Activated CD8-positive, alpha-beta T cell treated with anti-CD3 and anti-CD28 coated beads, Interleukin-2, amount 10 ng/mL, durations not matched to agents 7 days and 5 days (primary cell): Measurements from ENCODE around the gene GAS7. TPM values are rescaled to one million over a fixed set of nuclear protein-coding genes. Genes with fewer than 3 reads are reported as not detected.
"Not testable (repeated sequence)": the region's sequence is repeated elsewhere in the genome, so short reads cannot be mapped to it uniquely, and the experiment has no call there.

Source experiments
- ATAC-seq: fragments of 150-1000 bp; cut with Tn5 transposase; one replicate; pipeline ENCODE4 v1.10.0; 2021; ENCODE audit warnings: moderate library complexity
- CTCF ChIA-PET: fragments of 350-600 bp; sonication (Branson Sonifier 250); formaldehyde crosslinking; loops from one replicate; lab custom pipeline; 2021; ENCODE audit warnings: antibody characterized with exemption; lab: Charles Lee
- POLR2A ChIA-PET: fragments of 350-600 bp; sonication (Branson Sonifier 250); formaldehyde crosslinking; loops from one replicate; lab custom pipeline; 2021; ENCODE audit warnings: antibody characterized with exemption; lab: Charles Lee
- DNase-seq: peaks from one replicate; pipeline ENCODE4 v3.0.0-alpha.2; 2020
- H3K27ac Mint-ChIP-seq: one replicate; pipeline ENCODE4 v1.8.0; 2021; ENCODE audit warnings: mild to moderate bottlenecking, mixed read lengths
- H3K27me3 Mint-ChIP-seq: one replicate; pipeline ENCODE4 v1.8.0; 2021; ENCODE audit warnings: low read depth, mixed read lengths
- H3K36me3 Mint-ChIP-seq: one replicate; pipeline ENCODE4 v1.8.0; 2021; ENCODE audit warnings: low read depth, mixed read lengths
- H3K4me1 Mint-ChIP-seq: one replicate; pipeline ENCODE4 v1.8.0; 2021; ENCODE audit warnings: low read depth, mixed read lengths
- H3K4me3 Mint-ChIP-seq: one replicate; pipeline ENCODE4 v1.8.0; 2021; ENCODE audit warnings: mild to moderate bottlenecking, mixed read lengths
- H3K9me3 Mint-ChIP-seq: one replicate; pipeline ENCODE4 v1.8.0; 2022; ENCODE audit warnings: mixed read lengths; ENCODE audit not compliant: insufficient read depth
- total RNA-seq, 2 experiments: library from RNA; stranded (reverse); gene quantifications; one replicate each; pipeline ENCODE4 v1.2.3, GENCODE V29; 2021

GAS7 gene
- total RNA-seq, 2 experiments from 2014 or later = 0.61 to 1.6 TPM

GRCh38 chr17:10060526-10060925, 137.9 kb downstream of the GAS7 start:
- Mint-ChIP-seq H3K27me3 (peaks cover 2% of the 10 kb centered on the region), H3K36me3 (no peaks in the 10 kb centered on the region), H3K4me3 (no peak overlapping the region), H3K9me3 (peaks cover 3% of the 10 kb centered on the region), H3K27ac (no peak overlapping the region), H3K4me1 (peaks cover 14% of the 10 kb centered on the region)
- DNase-seq = no peak
- ChIA-PET POLR2A (no interaction called here), CTCF (no interaction called here)
- ATAC-seq = no peak

- CTCF ChIA-PET = no interaction called here
- Mint-ChIP-seq H3K27me3 (peaks cover 2% of the 10 kb centered on the region), H3K9me3 (no peaks in the 10 kb centered on the region), H3K4me3 (no peak overlapping the region), H3K4me1 (peaks cover 14% of the 10 kb centered on the region), H3K36me3 (no peaks in the 10 kb centered on the region), H3K27ac (no peak overlapping the region)
- POLR2A ChIA-PET = no interaction called here
- no peak for ATAC-seq
- no peak for DNase-seq
These were observed 138.7 kb downstream of the GAS7 start for GRCh38 chr17:10059684-10060211.

DNA sequence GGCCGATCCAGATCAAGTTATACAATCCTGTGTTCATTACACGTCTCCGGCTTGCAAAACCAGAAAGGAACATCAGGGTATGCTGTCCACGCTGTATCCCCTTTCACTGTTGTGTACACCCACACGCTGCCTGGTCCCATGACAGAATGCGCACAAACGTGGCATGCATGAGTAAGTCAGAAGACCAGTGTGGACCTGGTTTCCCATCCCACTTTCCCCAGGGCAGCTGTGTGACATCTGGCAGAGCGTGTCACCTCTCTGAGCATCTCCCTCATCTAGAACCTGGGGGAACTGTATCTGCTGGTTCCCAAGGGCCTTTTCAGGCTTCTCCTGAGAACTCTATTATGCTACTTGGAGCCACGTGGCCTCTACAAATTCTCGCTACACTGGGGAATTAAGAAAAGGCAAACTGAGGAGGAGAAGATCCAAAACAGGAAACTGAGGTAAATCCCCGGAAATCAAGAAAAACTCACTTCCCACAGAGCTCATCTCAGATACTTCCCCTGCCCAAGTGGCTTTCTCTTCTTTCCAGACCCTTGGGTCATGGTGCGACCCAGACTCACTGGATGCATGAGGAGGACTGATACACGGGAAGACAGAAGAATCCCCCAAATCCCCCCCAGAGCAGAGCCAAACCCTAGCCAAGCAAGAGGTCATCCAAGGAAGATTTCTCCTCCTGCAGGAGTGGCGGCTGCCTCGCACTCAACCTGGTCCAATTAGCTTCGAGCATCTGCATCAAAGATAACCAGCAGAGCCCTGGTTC, 139.3 kb downstream of the GAS7 start:
- Mint-ChIP-seq H3K9me3 (no peaks in the 10 kb centered on the region), H3K27me3 (peaks cover 2% of the 10 kb centered on the region), H3K4me3 (no peak overlapping the region), H3K4me1 (peaks cover 14% of the 10 kb centered on the region), H3K27ac (no peak overlapping the region), H3K36me3 (no peaks in the 10 kb centered on the region)
- CTCF ChIA-PET = no interaction called here
- DNase-seq = no peak
- POLR2A ChIA-PET = no interaction called here
- ATAC-seq = no peak

GRCh38 chr17:10057466-10057865, 140.9 kb downstream of the GAS7 start:
- H3K4me1 Mint-ChIP-seq, ATAC-seq, POLR2A ChIA-PET, H3K27me3 Mint-ChIP-seq, H3K9me3 Mint-ChIP-seq, H3K27ac Mint-ChIP-seq, CTCF ChIA-PET, DNase-seq, H3K4me3 Mint-ChIP-seq, H3K36me3 Mint-ChIP-seq: not testable (repeated sequence)

DNA sequence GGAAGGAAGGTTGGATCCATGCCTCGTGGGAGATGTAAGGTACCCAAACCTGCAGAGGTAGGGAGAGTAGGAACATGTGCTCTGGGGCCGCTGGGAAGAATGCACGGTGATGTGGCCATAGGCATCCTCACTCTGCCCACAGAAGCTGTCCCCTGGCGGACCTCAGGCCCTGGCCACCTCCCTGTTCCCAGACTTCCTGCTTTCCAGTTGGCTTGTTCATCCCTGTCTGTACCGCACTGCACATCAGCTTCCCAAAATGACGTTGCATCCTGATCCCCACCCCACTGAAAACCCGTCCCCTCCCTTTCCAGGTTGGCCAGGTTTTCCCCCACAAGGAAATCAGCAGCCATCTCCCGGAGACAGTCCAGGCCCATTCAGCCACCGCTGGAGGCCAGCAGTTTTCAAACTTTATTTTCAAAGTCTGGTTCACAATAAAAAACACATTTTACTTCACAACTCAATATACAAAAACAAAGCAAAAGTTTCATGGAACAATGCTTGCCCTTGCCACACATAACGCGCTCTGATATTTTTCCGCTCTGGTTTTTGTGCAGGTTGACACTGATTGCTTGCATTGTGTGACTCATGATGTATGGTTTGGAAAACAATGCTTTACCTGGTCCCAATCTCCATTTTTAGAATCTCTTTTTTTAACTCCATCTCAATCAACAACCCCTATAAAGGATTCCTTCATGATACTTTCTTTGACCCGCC, 143.0 kb downstream of the GAS7 start:
- ATAC-seq (no peak), DNase-seq (no peak)
- Mint-ChIP-seq H3K27ac (no peak overlapping the region), H3K36me3 (no peaks in the 10 kb centered on the region), H3K4me1 (peaks cover 16% of the 10 kb centered on the region), H3K27me3 (no peaks in the 10 kb centered on the region), H3K4me3 (no peak overlapping the region), H3K9me3 (no peaks in the 10 kb centered on the region)
- ChIA-PET CTCF (no interaction called here), POLR2A (no interaction called here)

- no peak overlapping the region for H3K4me3 Mint-ChIP-seq
- POLR2A ChIA-PET = no interaction called here
- no peaks in the 10 kb centered on the region for H3K36me3 Mint-ChIP-seq
- CTCF ChIA-PET = no interaction called here
- DNase-seq = no peak
- ATAC-seq = no peak
- no peak overlapping the region for H3K27ac Mint-ChIP-seq
- no peaks in the 10 kb centered on the region for H3K27me3 Mint-ChIP-seq
- H3K9me3 Mint-ChIP-seq = no peaks in the 10 kb centered on the region
- H3K4me1 Mint-ChIP-seq = peaks cover 18% of the 10 kb centered on the region
These were observed 144.4 kb downstream of the GAS7 start for GRCh38 chr17:10053782-10054540.

DNA sequence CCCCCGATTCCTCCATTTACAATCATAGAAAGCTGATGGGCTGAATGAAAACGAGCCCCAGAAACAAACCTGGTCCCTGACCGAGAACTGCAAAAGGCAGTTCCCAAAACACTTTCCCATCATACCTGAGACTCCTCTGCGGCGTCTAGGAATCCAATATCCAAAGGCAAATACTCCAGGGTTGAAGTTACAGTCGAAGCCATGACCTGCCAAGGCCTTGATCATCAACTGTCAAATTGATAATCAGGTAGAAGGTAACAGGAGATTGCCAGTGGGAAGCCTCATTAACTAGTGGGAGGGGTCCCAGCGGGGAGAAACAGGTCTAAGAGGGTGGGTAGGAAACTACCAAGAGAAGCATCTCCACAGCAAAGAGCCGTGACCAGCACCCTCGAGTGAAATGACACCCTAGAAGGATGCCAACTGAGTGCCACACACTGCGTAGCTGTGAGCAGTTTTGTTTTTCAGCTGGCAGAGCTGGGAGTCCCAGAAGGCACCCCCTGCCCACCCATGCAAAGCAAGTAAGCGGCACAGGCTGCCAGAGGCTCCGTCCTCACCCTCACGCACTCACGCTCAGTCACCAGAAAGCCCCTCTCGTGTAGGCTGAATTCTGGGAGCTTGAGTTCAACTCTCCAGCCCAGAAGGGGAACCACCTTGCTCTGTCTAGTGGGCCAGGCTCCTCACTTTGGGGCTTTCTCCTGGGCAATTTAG, 146.1 kb downstream of the GAS7 start:
- Mint-ChIP-seq H3K4me1 (peaks cover 18% of the 10 kb centered on the region), H3K27me3 (no peaks in the 10 kb centered on the region), H3K4me3 (no peak overlapping the region), H3K9me3 (no peaks in the 10 kb centered on the region), H3K36me3 (no peaks in the 10 kb centered on the region), H3K27ac (no peak overlapping the region)
- CTCF ChIA-PET = no interaction called here
- DNase-seq = no peak
- ATAC-seq = no peak
- POLR2A ChIA-PET = no interaction called here

- no peaks in the 10 kb centered on the region for H3K36me3 Mint-ChIP-seq
- H3K9me3 Mint-ChIP-seq = no peaks in the 10 kb centered on the region
- POLR2A ChIA-PET = no interaction called here
- H3K4me1 Mint-ChIP-seq = peaks cover 22% of the 10 kb centered on the region
- H3K27ac Mint-ChIP-seq = no peak overlapping the region
- CTCF ChIA-PET = interaction anchor here (1.4 kb wide), 1 partner anchor 175 kb away, joined by 4 read pairs; no protein-coding TSS in a partner anchor
- no peak overlapping the region for H3K4me3 Mint-ChIP-seq
- H3K27me3 Mint-ChIP-seq = no peaks in the 10 kb centered on the region
- no peak for ATAC-seq
- DNase-seq = no peak
These were observed 147.3 kb downstream of the GAS7 start for GRCh38 chr17:10051112-10051511.

DNA sequence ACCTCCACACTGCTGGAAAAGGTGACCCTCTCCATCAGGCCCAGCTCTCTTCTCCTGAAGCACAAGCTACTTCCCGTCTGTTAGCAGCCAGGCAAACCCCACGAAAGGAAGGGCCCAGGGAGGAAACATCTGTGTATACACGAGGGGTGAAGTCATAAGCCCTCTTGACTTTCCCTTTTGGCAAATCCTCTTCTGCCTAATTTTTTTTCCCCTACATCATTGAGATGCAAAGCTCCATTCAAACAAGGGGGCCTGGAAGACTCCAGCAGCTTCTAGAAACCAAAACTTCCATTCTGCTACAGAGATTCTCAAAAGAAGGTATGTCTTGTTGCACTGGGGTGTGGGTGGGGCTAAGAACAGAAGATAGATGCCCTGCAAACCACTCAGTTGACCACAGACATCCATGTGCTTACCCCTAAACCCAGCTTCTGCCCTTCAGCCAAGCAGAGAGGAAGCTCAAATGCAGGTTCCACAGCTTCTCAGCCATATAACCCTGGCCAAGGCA, 147.8 kb downstream of the GAS7 start:
- H3K4me3 Mint-ChIP-seq = no peak overlapping the region
- DNase-seq (peak; percentile 31), ATAC-seq (no peak)
- ChIA-PET CTCF (interaction anchor here (1.4 kb wide), 1 partner anchor 176 kb away, joined by 4 read pairs; no protein-coding TSS in a partner anchor), POLR2A (no interaction called here)
- no peaks in the 10 kb centered on the region for H3K9me3 Mint-ChIP-seq
- no peaks in the 10 kb centered on the region for H3K36me3 Mint-ChIP-seq
- H3K27ac Mint-ChIP-seq = no peak overlapping the region
- no peaks in the 10 kb centered on the region for H3K27me3 Mint-ChIP-seq
- peaks cover 22% of the 10 kb centered on the region for H3K4me1 Mint-ChIP-seq

GRCh38 chr17:10048629-10049350, 149.6 kb downstream of the GAS7 start:
- no peaks in the 10 kb centered on the region for H3K36me3 Mint-ChIP-seq
- ChIA-PET CTCF (no interaction called here), POLR2A (no interaction called here)
- no peaks in the 10 kb centered on the region for H3K27me3 Mint-ChIP-seq
- peaks cover 22% of the 10 kb centered on the region for H3K4me1 Mint-ChIP-seq
- H3K4me3 Mint-ChIP-seq = no peak overlapping the region
- DNase-seq (no peak), ATAC-seq (no peak)
- no peak overlapping the region for H3K27ac Mint-ChIP-seq
- no peaks in the 10 kb centered on the region for H3K9me3 Mint-ChIP-seq
